MCF 10A (cell line): ENCODE measurements around the gene GRIK5. TPM values are rescaled to one million over a fixed set of nuclear protein-coding genes. Genes with fewer than 3 reads are reported as not detected.

Source experiments
- BruUV-seq: library from RNA; stranded (reverse); fragments of 400-500 nt; replicated peaks from 2 replicates; lab custom pipeline; 2021; lab: Mats Ljungman, UMichigan
- CTCF ChIA-PET: fragments of 300-600 bp; sonication (Branson Sonifier 250); formaldehyde crosslinking; extraction: SDS; loops from one replicate; lab custom pipeline; 2021; ENCODE audit warnings: antibody characterized with exemption, inconsistent platforms; lab: Yijun Ruan, JAX
- POLR2A ChIA-PET: fragments of 300-600, 350-650 bp; sonication (Branson Sonifier 250); formaldehyde crosslinking; extraction: SDS; loops from one replicate; lab custom pipeline; 2020; ENCODE audit warnings: antibody characterized with exemption, inconsistent platforms; lab: Yijun Ruan, JAX
- DNase-seq: peaks from one replicate; pipeline ENCODE4 v3.0.0-alpha.2; 2018; ENCODE audit not compliant: unreplicated experiment
- H3K27ac Mint-ChIP-seq: one replicate; pipeline ENCODE4 v1.8.0; 2022; ENCODE audit warnings: mild to moderate bottlenecking, low read depth, mixed read lengths; ENCODE audit not compliant: unreplicated experiment
- H3K27me3 Mint-ChIP-seq: one replicate; pipeline ENCODE4 v1.8.0; 2022; ENCODE audit warnings: mixed read lengths; ENCODE audit not compliant: insufficient read depth, unreplicated experiment
- H3K36me3 Mint-ChIP-seq: one replicate; pipeline ENCODE4 v1.8.0; 2022; ENCODE audit warnings: mild to moderate bottlenecking, moderate library complexity, mixed read lengths; ENCODE audit not compliant: insufficient read depth, unreplicated experiment
- H3K4me1 Mint-ChIP-seq: one replicate; pipeline ENCODE4 v1.8.0; 2022; ENCODE audit warnings: mixed read lengths; ENCODE audit not compliant: insufficient read depth, unreplicated experiment
- H3K4me3 Mint-ChIP-seq: one replicate; pipeline ENCODE4 v1.8.0; 2022; ENCODE audit warnings: mild to moderate bottlenecking, moderate library complexity, mixed read lengths; ENCODE audit not compliant: unreplicated experiment
- H3K9me3 Mint-ChIP-seq: one replicate; pipeline ENCODE4 v1.8.0; 2022; ENCODE audit warnings: mixed read lengths; ENCODE audit not compliant: unreplicated experiment
- CTCF ChIP-seq: fragments of 200-600 bp; IDR thresholded peaks from one replicate; pipeline ENCODE4 v1.8.0; 2022; ENCODE audit warnings: antibody characterized with exemption, mild to moderate bottlenecking; ENCODE audit not compliant: unreplicated experiment
- intact Hi-C: fragments of 100-400 bp; cut with micrococcal nuclease; formaldehyde crosslinking; loops from 2 replicates; pipeline ENCODE4 v1.14.1; 2022
- total RNA-seq: library from RNA; stranded (reverse); gene quantifications from 2 replicates; pipeline ENCODE4 v1.2.3, GENCODE V29; 2022

Gene GRIK5
- total RNA-seq, 1 experiment from 2014 or later = 1.8 TPM

DNA sequence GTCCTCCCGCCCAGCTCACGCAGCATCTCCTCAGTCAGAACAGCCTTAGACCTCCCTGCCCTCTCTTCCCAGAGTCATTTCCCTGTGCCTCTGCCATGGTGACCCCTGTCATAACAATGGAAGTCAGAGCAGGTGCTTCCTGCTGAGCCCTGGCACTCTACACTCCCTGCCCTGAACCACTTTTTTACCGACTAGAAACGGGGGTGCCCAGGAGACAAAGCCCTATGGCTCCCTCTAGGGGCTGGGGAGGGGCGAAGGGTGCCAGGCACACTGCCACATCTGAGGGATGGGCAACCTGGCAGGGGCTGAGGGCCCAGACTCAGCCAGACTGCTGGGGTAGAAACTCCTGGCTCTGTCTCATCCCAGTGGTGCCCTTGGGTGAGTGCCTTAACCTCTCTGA is 22.3 kb upstream of the GRIK5 start:
- Mint-ChIP-seq H3K27me3 (no peaks in the 10 kb centered on the region), H3K36me3 (no peaks in the 10 kb centered on the region), H3K9me3 (no peaks in the 10 kb centered on the region), H3K27ac (no peak overlapping the region), H3K4me1 (peaks cover 23% of the 10 kb centered on the region), H3K4me3 (no peak overlapping the region)
- peak; percentile 58 for TF ChIP-seq CTCF
- intact Hi-C loops = no loop called here
- CTCF ChIA-PET = interaction anchor here (0.6 to 1.4 kb wide), 6 partner anchors 16 to 1301 kb away, joined by 3 to 5 read pairs (median 4); no protein-coding TSS in a partner anchor
- no TSS peak for BruUV-seq
- POLR2A ChIA-PET = no interaction called here
- DNase-seq = peak; percentile 72

DNA sequence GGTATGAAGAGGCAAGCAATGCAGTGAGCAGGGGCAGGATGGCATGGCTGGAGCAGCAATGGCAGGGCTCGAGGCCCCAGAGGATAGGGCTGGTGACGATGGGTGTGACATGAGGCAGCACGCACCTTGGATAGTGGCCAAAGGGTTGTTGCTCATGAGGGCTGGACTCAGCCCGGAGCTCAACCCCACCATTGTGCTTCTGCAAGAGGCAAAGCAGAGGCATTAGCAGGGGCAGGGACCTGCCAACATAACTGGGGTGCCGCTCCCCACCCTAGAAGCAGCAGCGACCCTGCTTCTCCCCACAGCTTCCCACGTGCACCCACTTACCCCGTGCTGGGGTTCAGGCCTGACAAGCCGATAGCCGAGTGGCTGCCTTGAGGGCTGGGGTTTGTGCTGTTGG is 21.7 kb upstream of the GRIK5 start:
- Mint-ChIP-seq H3K9me3 (no peaks in the 10 kb centered on the region), H3K4me3 (no peak overlapping the region), H3K27ac (no peak overlapping the region), H3K27me3 (no peaks in the 10 kb centered on the region), H3K36me3 (no peaks in the 10 kb centered on the region), H3K4me1 (peaks cover 23% of the 10 kb centered on the region)
- peak; percentile 68 for DNase-seq
- CTCF ChIA-PET = interaction anchor here (0.5 to 1.4 kb wide), 8 partner anchors 17 to 1300 kb away, joined by 3 to 5 read pairs (median 4); no protein-coding TSS in a partner anchor
- no peak for TF ChIP-seq CTCF
- no TSS peak for BruUV-seq
- intact Hi-C loops = no loop called here
- POLR2A ChIA-PET = interaction anchor here (0.7 kb wide), 1 partner anchor 143 kb away, joined by 7 read pairs; no protein-coding TSS in a partner anchor

DNA sequence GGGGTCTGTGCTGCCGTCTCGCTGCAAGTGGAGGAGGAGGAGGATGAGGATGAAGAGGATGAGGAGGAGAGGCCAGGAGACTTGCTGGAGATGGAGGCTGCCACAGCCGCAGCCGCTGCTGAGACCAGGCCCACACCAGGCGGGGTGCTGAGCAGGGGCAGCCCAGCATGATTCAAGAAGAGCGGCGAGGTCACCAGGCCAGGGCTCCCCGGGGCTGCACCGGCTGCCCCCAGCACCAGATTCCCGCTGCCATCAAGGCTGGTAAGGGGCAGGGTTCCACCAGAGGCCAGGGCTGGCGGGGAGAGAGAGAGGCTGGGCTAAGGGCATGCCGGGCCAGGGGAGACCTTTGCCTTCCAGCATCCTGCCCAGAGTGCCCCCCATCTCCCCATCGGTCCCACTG is 21.3 kb upstream of the GRIK5 start:
- Mint-ChIP-seq H3K9me3 (no peaks in the 10 kb centered on the region), H3K4me3 (no peak overlapping the region), H3K4me1 (peaks cover 23% of the 10 kb centered on the region), H3K36me3 (no peaks in the 10 kb centered on the region), H3K27ac (no peak overlapping the region), H3K27me3 (no peaks in the 10 kb centered on the region)
- POLR2A ChIA-PET = interaction anchor here (0.7 kb wide), 1 partner anchor 143 kb away, joined by 7 read pairs; no protein-coding TSS in a partner anchor
- DNase-seq = no peak
- no TSS peak for BruUV-seq
- CTCF ChIA-PET = interaction anchor here (0.6 to 1.4 kb wide), 4 partner anchors 17 to 218 kb away, joined by 4 to 5 read pairs (median 4); no protein-coding TSS in a partner anchor
- intact Hi-C loops = no loop called here
- TF ChIP-seq CTCF = no peak

GRCh38 chr19:42090672-42091071 is 20.7 kb upstream of the GRIK5 start:
- no peak for DNase-seq
- Mint-ChIP-seq H3K9me3 (no peaks in the 10 kb centered on the region), H3K27me3 (no peaks in the 10 kb centered on the region), H3K4me3 (no peak overlapping the region), H3K27ac (no peak overlapping the region), H3K36me3 (no peaks in the 10 kb centered on the region), H3K4me1 (peaks cover 23% of the 10 kb centered on the region)
- CTCF ChIA-PET = interaction anchor here (0.7 kb wide), 1 partner anchor 17 kb away, joined by 9 read pairs; no protein-coding TSS in a partner anchor
- TF ChIP-seq CTCF = no peak
- no TSS peak for BruUV-seq
- intact Hi-C loops = no loop called here
- POLR2A ChIA-PET = no interaction called here
